ENCODE data around the gene ALDH4A1. TPM values are rescaled to one million over a fixed set of nuclear protein-coding genes. Genes with fewer than 3 reads are reported as not detected.

Gene ALDH4A1
- total RNA-seq, 1 experiment from 2014 or later, result 31.0 TPM

DNA sequence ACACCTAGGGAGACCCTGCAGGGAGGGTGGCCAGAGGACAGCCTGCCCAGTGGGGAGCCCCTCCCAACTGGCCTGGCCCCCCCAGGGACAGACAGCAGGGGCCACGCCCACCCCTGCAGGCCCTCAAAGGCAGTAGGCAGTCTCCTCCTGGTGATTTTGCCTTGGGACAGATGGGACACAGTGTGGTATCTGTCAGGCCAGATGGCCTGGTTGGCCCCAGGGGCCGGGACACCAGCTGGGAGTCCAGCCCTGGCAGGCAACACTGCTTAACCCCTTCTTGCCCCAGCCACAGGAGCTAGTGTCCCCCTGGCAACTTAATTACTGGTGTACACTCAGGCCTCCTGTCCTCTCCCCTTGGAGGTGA lies 36.3 kb upstream of the ALDH4A1 start:
- POLR2A ChIA-PET, result no interaction called here
- CTCF ChIA-PET, result interaction anchor here (0.7 to 12.0 kb wide), 6 partner anchors 13 to 73 kb away, joined by 3 to 107 read pairs (median 3); no protein-coding TSS in a partner anchor
- Mint-ChIP-seq H3K4me1 (peaks cover 42% of the 10 kb centered on the region), H3K27me3 (ENCODE audit: low read depth) (no peaks in the 10 kb centered on the region), H3K4me3 (no peak overlapping the region), H3K9me3 (no peaks in the 10 kb centered on the region), H3K27ac (no peak overlapping the region), H3K36me3 (no peaks in the 10 kb centered on the region)
- ATAC-seq, result no peak
- DNase-seq (ENCODE audit: low spot score), result no peak
- TF ChIP-seq ZNF423 (CRISPR knock-in tag; IDR thresholded peaks at IDR 0.05) (peak; percentile 93), PRDM15 (CRISPR knock-in tag; IDR thresholded peaks at IDR 0.05) (no peak), GTF2I (CRISPR knock-in tag; conservative IDR thresholded peaks at IDR 0.05) (no peak), SOX15 (CRISPR knock-in tag; IDR thresholded peaks at IDR 0.05) (no peak), HMGA2 (CRISPR knock-in tag; IDR thresholded peaks at IDR 0.05) (no peak), ZSCAN18 (CRISPR knock-in tag; IDR thresholded peaks at IDR 0.05) (no peak)
- TF ChIP-seq, protein P1, sequence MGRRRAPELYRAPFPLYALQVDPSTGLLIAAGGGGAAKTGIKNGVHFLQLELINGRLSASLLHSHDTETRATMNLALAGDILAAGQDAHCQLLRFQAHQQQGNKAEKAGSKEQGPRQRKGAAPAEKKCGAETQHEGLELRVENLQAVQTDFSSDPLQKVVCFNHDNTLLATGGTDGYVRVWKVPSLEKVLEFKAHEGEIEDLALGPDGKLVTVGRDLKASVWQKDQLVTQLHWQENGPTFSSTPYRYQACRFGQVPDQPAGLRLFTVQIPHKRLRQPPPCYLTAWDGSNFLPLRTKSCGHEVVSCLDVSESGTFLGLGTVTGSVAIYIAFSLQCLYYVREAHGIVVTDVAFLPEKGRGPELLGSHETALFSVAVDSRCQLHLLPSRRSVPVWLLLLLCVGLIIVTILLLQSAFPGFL (CRISPR knock-in tag; IDR thresholded peaks at IDR 0.05; ENCODE audit: borderline replicate concordance), result no peak
- TF ChIP-seq, protein P2, sequence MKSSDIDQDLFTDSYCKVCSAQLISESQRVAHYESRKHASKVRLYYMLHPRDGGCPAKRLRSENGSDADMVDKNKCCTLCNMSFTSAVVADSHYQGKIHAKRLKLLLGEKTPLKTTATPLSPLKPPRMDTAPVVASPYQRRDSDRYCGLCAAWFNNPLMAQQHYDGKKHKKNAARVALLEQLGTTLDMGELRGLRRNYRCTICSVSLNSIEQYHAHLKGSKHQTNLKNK (CRISPR knock-in tag; IDR thresholded peaks at IDR 0.05), result no peak

GRCh38 chr1:18938008-18938706 lies 35.8 kb upstream of the ALDH4A1 start:
- ATAC-seq (no peak), DNase-seq (ENCODE audit: low spot score) (no peak)
- Mint-ChIP-seq H3K4me3 (no peak overlapping the region), H3K27me3 (ENCODE audit: low read depth) (no peaks in the 10 kb centered on the region), H3K9me3 (no peaks in the 10 kb centered on the region), H3K4me1 (peaks cover 42% of the 10 kb centered on the region), H3K36me3 (no peaks in the 10 kb centered on the region), H3K27ac (no peak overlapping the region)
- ChIA-PET POLR2A (no interaction called here), CTCF (interaction anchor here (0.7 to 12.0 kb wide), 6 partner anchors 14 to 74 kb away, joined by 3 to 107 read pairs (median 3); no protein-coding TSS in a partner anchor)
- TF ChIP-seq MXD4 (CRISPR knock-in tag; IDR thresholded peaks at IDR 0.05; ENCODE audit: borderline replicate concordance) (no peak), GRHL2 (CRISPR knock-in tag; IDR thresholded peaks at IDR 0.05; ENCODE audit: insufficient replicate concordance, severe bottlenecking) (no peak), ZBTB21 (CRISPR knock-in tag; IDR thresholded peaks at IDR 0.05; ENCODE audit: borderline replicate concordance) (no peak), NFATC4 (CRISPR knock-in tag; IDR thresholded peaks at IDR 0.05) (no peak), PRRX2 (CRISPR knock-in tag; IDR thresholded peaks at IDR 0.05) (no peak), ARID4B (CRISPR knock-in tag; IDR thresholded peaks at IDR 0.05; ENCODE audit: borderline replicate concordance) (no peak), MYBL2 (CRISPR knock-in tag; IDR thresholded peaks at IDR 0.05) (no peak), RELA (CRISPR knock-in tag; IDR thresholded peaks at IDR 0.05; ENCODE audit: borderline replicate concordance) (no peak), CBFB (CRISPR knock-in tag; IDR thresholded peaks at IDR 0.05; ENCODE audit: low read depth) (no peak), JAZF1 (CRISPR knock-in tag; IDR thresholded peaks at IDR 0.05) (no peak), ATF3 (CRISPR knock-in tag; conservative IDR thresholded peaks at IDR 0.05) (no peak)
- TF ChIP-seq, protein P3, sequence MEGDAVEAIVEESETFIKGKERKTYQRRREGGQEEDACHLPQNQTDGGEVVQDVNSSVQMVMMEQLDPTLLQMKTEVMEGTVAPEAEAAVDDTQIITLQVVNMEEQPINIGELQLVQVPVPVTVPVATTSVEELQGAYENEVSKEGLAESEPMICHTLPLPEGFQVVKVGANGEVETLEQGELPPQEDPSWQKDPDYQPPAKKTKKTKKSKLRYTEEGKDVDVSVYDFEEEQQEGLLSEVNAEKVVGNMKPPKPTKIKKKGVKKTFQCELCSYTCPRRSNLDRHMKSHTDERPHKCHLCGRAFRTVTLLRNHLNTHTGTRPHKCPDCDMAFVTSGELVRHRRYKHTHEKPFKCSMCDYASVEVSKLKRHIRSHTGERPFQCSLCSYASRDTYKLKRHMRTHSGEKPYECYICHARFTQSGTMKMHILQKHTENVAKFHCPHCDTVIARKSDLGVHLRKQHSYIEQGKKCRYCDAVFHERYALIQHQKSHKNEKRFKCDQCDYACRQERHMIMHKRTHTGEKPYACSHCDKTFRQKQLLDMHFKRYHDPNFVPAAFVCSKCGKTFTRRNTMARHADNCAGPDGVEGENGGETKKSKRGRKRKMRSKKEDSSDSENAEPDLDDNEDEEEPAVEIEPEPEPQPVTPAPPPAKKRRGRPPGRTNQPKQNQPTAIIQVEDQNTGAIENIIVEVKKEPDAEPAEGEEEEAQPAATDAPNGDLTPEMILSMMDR (IDR thresholded peaks at IDR 0.05), result no peak
